Gastroesophageal sphincter (tissue), 4 donors: Measurements from ENCODE around the gene SPEG. TPM values are rescaled to one million over a fixed set of nuclear protein-coding genes. Genes with fewer than 3 reads are reported as not detected.

ENCODE experiments used
- ATAC-seq: fragments of 150-250 bp; one replicate; pipeline ENCODE4 v1.9.1; 2016; ENCODE audit warnings: mild to moderate bottlenecking, moderate library complexity
- H3K27ac ChIP-seq, 4 donors: fragments of 200-600 bp; sonication (generic) in 3 of 4; 1 replicate in 3 of 4; 2 replicates in 1 of 4; pipeline ENCODE4 v1.5.1; 2016 to 2019
- H3K27me3 ChIP-seq: fragments of 200-600 bp; sonication (generic); one replicate; pipeline ENCODE4 v1.5.1; 2019
- H3K36me3 ChIP-seq, 2 donors: fragments of 200-600 bp; sonication (generic); one replicate each; pipeline ENCODE4 v1.5.1; 2019; ENCODE audit warnings: control low read depth in 1 of 2
- H3K4me1 ChIP-seq, 3 donors: fragments of 200-600 bp; sonication (generic); 1 replicate in 2 of 3; 2 replicates in 1 of 3; pipeline ENCODE4 v1.5.1; 2016 to 2019; ENCODE audit warnings: control low read depth in 2 of 3
- H3K4me3 ChIP-seq, 2 donors: fragments of 200-600 bp; sonication (generic); one replicate each; pipeline ENCODE4 v1.5.1; 2019; ENCODE audit warnings: mild to moderate bottlenecking in 1 of 2, moderate library complexity in 1 of 2
- H3K9me3 ChIP-seq, 3 donors: fragments of 200-600 bp; sonication (generic); one replicate each; pipeline ENCODE4 v1.5.1; 2017 to 2019; ENCODE audit warnings: control low read depth in 2 of 3
- EP300 ChIP-seq: sonication (generic); formaldehyde crosslinking; IDR thresholded peaks from one replicate; pipeline ENCODE4 v1.6.1; 2017; ENCODE audit warnings: antibody characterized with exemption, mild to moderate bottlenecking
- POLR2A ChIP-seq, 2 donors: fragments of 450-650 bp; IDR thresholded peaks; one replicate each; pipeline ENCODE4 v1.6.1; 2017; ENCODE audit warnings: antibody characterized with exemption in 2 of 2, mild to moderate bottlenecking in 2 of 2, moderate library complexity in 1 of 2
- POLR2AphosphoS5 ChIP-seq: sonication (generic); formaldehyde crosslinking; IDR thresholded peaks from one replicate; pipeline ENCODE4 v1.6.1; 2017; ENCODE audit warnings: antibody characterized with exemption
- WGBS, 2 donors: methylation state at CpG; one replicate each; pipeline ENCODE4 v1.1.5; 2018; ENCODE audit warnings: low coverage in 1 of 2; 5-methylcytosine and 5-hydroxymethylcytosine counted together
- total RNA-seq, 4 donors: library from RNA; depleted of rRNA; stranded (reverse); fragments of >200 nt; gene quantifications; one replicate each; pipeline ENCODE4 v1.1.0, GENCODE V29; 2016
- TF ChIP-seq, protein P1 (sequence below), 4 experiments: fragments of 200-600 bp in 2 of 4; fragments of 450-650 bp in 2 of 4; sonication (generic) in 1 of 4; IDR thresholded peaks; one replicate each; pipeline ENCODE4 v1.5.1; 2017 to 2019; ENCODE audit warnings: antibody characterized with exemption in 4 of 4, mild to moderate bottlenecking in 2 of 4, moderate library complexity in 2 of 4

The SPEG gene
- total RNA-seq, 4 donors from 2014 or later = 90.2 to 307 (median 214) TPM

DNA sequence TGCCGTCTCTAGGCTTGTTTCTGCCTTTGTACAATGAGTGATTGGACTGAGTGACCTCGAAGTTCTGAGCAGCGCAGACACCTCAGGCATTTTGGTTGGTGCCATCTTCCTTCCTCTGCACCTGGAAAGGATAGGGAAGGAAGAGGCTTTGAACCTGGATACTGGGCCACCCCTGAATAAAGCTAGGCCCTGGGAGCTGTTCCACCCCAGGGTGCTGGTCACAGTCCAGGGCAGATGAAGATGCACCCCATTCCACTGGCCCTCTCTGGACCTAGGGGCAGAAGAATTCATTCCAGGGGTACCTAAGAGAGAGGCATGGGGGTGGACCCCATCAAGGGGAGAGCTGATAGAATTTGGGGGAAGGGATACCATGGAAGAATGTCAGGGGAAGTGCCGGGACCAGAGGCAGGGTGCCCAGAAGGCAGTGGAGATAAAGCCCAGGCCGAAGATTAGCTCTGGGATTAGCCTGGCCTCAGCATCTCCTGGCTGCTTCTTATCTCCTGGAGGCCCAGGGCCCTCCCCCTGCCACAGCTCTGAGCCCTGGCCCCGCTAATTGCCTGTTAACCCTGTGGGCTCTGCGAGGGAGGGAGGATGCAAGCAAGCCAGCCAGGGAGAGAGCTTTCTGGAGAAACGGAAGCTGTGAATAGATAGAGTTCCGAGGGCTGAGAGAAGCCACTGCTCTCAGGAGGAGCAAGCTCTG lies 91.0 kb downstream of the SPEG start:
- Histone ChIP-seq H3K9me3 (no peaks in the 10 kb centered on the region), H3K4me3 (no peak overlapping the region), H3K27me3 (peaks cover 63% of the 10 kb centered on the region), H3K27ac (no peak overlapping the region), H3K4me1 (peaks cover 0 to 40% (median 34%) of the 10 kb centered on the region in 3 donors), H3K36me3 (no peaks in the 10 kb centered on the region)
- TF ChIP-seq EP300 (no peak), POLR2AphosphoS5 (no peak), POLR2A (IDR thresholded peaks at IDR 0.05) (no peak)
- TF ChIP-seq, protein P1, sequence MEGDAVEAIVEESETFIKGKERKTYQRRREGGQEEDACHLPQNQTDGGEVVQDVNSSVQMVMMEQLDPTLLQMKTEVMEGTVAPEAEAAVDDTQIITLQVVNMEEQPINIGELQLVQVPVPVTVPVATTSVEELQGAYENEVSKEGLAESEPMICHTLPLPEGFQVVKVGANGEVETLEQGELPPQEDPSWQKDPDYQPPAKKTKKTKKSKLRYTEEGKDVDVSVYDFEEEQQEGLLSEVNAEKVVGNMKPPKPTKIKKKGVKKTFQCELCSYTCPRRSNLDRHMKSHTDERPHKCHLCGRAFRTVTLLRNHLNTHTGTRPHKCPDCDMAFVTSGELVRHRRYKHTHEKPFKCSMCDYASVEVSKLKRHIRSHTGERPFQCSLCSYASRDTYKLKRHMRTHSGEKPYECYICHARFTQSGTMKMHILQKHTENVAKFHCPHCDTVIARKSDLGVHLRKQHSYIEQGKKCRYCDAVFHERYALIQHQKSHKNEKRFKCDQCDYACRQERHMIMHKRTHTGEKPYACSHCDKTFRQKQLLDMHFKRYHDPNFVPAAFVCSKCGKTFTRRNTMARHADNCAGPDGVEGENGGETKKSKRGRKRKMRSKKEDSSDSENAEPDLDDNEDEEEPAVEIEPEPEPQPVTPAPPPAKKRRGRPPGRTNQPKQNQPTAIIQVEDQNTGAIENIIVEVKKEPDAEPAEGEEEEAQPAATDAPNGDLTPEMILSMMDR (IDR thresholded peaks at IDR 0.05) = no peak
- WGBS, 2 donors = 67 to 86% methylated on average over 2 to 4 of the region's 9 CpGs
- no peak for ATAC-seq

DNA sequence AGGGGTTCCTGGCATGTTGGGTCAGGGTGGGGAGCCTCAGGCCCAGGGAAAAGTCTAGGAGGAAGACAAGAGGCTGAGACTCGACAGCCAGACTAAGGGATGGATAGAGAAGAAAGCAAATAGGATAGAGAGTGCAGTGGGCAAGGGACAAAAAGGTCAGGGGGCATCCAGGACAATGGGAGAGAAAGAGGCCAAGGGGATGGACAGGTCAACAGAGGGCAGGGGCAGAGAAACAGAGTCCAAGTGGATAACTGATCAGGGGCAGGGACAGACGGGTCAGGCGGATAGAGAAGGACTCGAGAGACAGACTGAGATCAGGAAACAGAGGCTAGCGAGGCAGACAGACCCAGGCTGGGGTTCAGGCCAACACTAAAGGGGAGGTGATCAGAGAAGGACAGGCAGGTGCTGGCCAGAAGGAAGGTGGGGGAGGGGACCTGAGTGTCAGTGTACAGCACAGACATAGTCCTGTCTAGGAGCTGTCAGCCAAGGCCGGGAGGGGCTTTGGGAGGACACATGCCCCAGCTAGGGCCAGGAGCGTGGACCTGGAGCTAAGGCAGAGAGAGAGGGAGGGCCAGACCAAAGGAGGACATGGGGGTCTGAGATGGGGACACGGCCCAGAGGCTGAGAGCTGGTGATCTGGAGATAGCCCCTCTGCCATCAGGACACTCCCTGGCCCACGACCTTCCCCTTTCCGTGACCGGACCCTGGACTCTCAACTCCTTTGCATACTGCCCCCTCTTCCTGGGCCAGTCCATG lies 91.9 kb downstream of the SPEG start:
- 60 to 63% methylated on average over 6 to 8 of the region's 11 CpGs for WGBS, 2 donors
- H3K36me3 ChIP-seq = no peaks in the 10 kb centered on the region
- no peaks in the 10 kb centered on the region for H3K9me3 ChIP-seq
- H3K27me3 ChIP-seq = peaks cover 68% of the 10 kb centered on the region
- ATAC-seq = no peak
- H3K27ac ChIP-seq = no peak overlapping the region
- peaks cover 0 to 32% (median 27%) of the 10 kb centered on the region in 3 donors for H3K4me1 ChIP-seq
- TF ChIP-seq POLR2A (IDR thresholded peaks at IDR 0.05) = no peak
- TF ChIP-seq, protein P1 (IDR thresholded peaks at IDR 0.05) = no peak
- TF ChIP-seq EP300 = no peak
- no peak for TF ChIP-seq POLR2AphosphoS5
- H3K4me3 ChIP-seq = no peak overlapping the region

DNA sequence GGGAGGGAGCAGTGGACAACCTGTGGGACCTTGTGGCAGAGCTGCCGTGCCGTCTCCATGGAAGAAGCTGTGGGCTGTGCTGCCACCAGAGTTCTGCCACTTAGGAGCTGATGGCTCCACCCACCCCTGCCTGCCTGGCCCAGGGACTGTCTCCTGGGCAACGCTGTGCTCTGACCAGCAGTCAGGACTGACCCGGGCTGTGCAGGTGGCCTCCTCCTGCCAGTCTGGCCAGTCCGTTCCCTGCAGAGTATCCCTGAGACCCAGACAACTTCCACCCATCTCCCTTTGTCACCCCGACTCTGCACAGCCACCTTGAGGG lies 92.4 kb downstream of the SPEG start:
- no peak for ATAC-seq
- TF ChIP-seq POLR2AphosphoS5 (no peak), EP300 (no peak), POLR2A (IDR thresholded peaks at IDR 0.05) (peak in 1 of 2 donors; percentile 5)
- TF ChIP-seq, protein P1 (IDR thresholded peaks at IDR 0.05) = no peak
- H3K27ac ChIP-seq = no peak overlapping the region
- H3K9me3 ChIP-seq = no peaks in the 10 kb centered on the region
- WGBS, 2 donors = 42% methylated on average over 2 of the region's 6 CpGs; no CpG with 5 or more reads in 1 of the 2 donors
- H3K27me3 ChIP-seq = peaks cover 70% of the 10 kb centered on the region
- no peaks in the 10 kb centered on the region for H3K36me3 ChIP-seq
- H3K4me3 ChIP-seq = no peak overlapping the region
- peaks cover 0 to 26% (median 23%) of the 10 kb centered on the region in 3 donors for H3K4me1 ChIP-seq

DNA sequence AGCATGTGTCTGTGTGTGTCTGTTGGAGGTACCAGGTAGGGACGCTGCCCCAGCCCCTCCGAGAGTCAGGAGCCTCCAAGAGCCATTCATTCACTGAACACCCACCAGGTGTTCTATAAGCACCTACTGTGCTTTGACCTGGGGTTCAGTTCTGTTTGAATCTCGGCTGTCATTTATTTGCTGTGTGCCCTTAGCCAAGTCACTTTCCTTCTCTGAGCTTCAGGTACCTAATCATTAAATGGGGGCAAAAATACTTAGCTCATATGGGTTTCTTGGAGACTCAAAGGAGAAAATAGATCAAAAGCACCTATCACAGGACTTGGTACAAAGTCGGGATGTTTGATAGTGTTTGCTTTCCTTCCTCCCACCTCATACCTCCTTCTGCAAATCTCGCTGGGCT lies 92.8 kb downstream of the SPEG start:
- H3K9me3 ChIP-seq = no peaks in the 10 kb centered on the region
- peaks cover 70% of the 10 kb centered on the region for H3K27me3 ChIP-seq
- H3K4me3 ChIP-seq = no peak overlapping the region
- WGBS, 2 donors = 58% methylated on average over 3 of the region's 5 CpGs; no CpG with 5 or more reads in 1 of the 2 donors
- no peaks in the 10 kb centered on the region for H3K36me3 ChIP-seq
- no peak overlapping the region for H3K27ac ChIP-seq
- TF ChIP-seq POLR2A (IDR thresholded peaks at IDR 0.05) (no peak), POLR2AphosphoS5 (no peak), EP300 (no peak)
- TF ChIP-seq, protein P1 (IDR thresholded peaks at IDR 0.05) = no peak
- no peak for ATAC-seq
- H3K4me1 ChIP-seq = peaks cover 0 to 22% (median 19%) of the 10 kb centered on the region in 3 donors
